Uterus (tissue), 2 donors: Measurements from ENCODE around the gene TDRD3.

Experiments
- POLR2A ChIP-seq, 2 donors: fragments of 450-650 bp; IDR thresholded peaks; one replicate each; pipeline ENCODE4 v1.6.1; 2016; ENCODE audit warnings: antibody characterized with exemption in 2 of 2, mild to moderate bottlenecking in 1 of 2, moderate library complexity in 1 of 2
- TF ChIP-seq, protein P1 (sequence below), 4 experiments: fragments of 200-600 bp in 2 of 4; fragments of 450-650 bp in 2 of 4; sonication (generic) in 2 of 4; IDR thresholded peaks; one replicate each; pipeline ENCODE4 v1.5.1; 2016 to 2019; ENCODE audit warnings: antibody characterized with exemption in 4 of 4, mild to moderate bottlenecking in 2 of 4, moderate library complexity in 1 of 4

DNA sequence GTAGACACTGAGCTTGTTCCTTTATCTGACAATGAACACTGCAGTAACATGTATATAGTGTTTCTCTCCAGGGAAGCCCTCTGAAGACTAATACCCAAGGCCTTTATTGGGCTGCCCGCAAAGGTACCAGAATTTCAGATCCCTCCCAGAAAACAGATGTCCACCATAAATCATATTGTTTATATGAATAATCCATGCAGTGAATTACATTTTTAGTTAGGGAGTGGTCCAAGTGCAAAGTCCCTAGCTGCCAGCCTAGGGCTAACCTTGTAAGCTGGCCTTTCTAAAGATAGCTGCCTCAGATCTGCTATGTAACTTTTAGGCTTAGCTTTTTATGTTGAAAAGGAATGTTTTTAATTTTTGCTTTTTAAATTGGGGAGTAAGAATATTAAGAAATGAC, 44.7 kb downstream of the TDRD3 start:
- no peak for TF ChIP-seq POLR2A (IDR thresholded peaks at IDR 0.05)
- TF ChIP-seq, protein P1, sequence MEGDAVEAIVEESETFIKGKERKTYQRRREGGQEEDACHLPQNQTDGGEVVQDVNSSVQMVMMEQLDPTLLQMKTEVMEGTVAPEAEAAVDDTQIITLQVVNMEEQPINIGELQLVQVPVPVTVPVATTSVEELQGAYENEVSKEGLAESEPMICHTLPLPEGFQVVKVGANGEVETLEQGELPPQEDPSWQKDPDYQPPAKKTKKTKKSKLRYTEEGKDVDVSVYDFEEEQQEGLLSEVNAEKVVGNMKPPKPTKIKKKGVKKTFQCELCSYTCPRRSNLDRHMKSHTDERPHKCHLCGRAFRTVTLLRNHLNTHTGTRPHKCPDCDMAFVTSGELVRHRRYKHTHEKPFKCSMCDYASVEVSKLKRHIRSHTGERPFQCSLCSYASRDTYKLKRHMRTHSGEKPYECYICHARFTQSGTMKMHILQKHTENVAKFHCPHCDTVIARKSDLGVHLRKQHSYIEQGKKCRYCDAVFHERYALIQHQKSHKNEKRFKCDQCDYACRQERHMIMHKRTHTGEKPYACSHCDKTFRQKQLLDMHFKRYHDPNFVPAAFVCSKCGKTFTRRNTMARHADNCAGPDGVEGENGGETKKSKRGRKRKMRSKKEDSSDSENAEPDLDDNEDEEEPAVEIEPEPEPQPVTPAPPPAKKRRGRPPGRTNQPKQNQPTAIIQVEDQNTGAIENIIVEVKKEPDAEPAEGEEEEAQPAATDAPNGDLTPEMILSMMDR (IDR thresholded peaks at IDR 0.05) = no peak
